RWPE2 (cell line): Measurements from ENCODE around the gene NEK6.
A peak's percentile ranks its signal among the peaks of the same experiment; 100 is the strongest.
"Not testable (repeated sequence)": the region's sequence is repeated elsewhere in the genome, so short reads cannot be mapped to it uniquely, and the experiment has no call there.

Experiments used
- ATAC-seq: fragments of 200-7000 bp; cut with Tn5 transposase; 3 replicates; pipeline ENCODE4 v1.9.1; 2021; ENCODE audit warnings: low read depth
- DNase-seq: peaks from one replicate; pipeline ENCODE4 v3.0.0-alpha.2; 2020; ENCODE audit warnings: low spot score
- H3K27ac ChIP-seq: fragments of 450-650 bp; 2 replicates; pipeline ENCODE4 v1.5.1; 2017; ENCODE audit warnings: mild to moderate bottlenecking; ENCODE audit not compliant: poor library complexity, severe bottlenecking
- H3K27me3 ChIP-seq: fragments of 250-450 bp; sonication (Bioruptor Pico); 2 replicates; pipeline ENCODE4 v1.5.1; 2021; ENCODE audit warnings: mild to moderate bottlenecking, moderate library complexity; ENCODE audit not compliant: insufficient read depth, poor library complexity, severe bottlenecking
- H3K36me3 ChIP-seq: fragments of 250-450 bp; sonication (Bioruptor Pico); 2 replicates; pipeline ENCODE4 v1.5.1; 2020; ENCODE audit warnings: low read depth, mild to moderate bottlenecking, moderate library complexity
- H3K4me1 ChIP-seq: fragments of 250-450 bp; sonication (Bioruptor Pico); 2 replicates; pipeline ENCODE4 v1.5.1; 2021; ENCODE audit warnings: mild to moderate bottlenecking, moderate library complexity; ENCODE audit not compliant: insufficient read depth, poor library complexity, severe bottlenecking
- H3K4me3 ChIP-seq: fragments of 250-450 bp; sonication (Bioruptor Pico); 2 replicates; pipeline ENCODE4 v1.5.1; 2021; ENCODE audit warnings: mild to moderate bottlenecking, moderate library complexity; ENCODE audit not compliant: severe bottlenecking
- H3K9me3 ChIP-seq: fragments of 250-450 bp; sonication (Bioruptor Pico); 2 replicates; pipeline ENCODE4 v1.5.1; 2021; ENCODE audit warnings: mild to moderate bottlenecking, moderate library complexity; ENCODE audit not compliant: severe bottlenecking
- CTCF ChIP-seq: fragments of 450-650 bp; IDR thresholded peaks from one replicate; pipeline ENCODE4 v1.5.1; 2017; ENCODE audit warnings: mild to moderate bottlenecking, moderate library complexity; ENCODE audit not compliant: poor library complexity, severe bottlenecking

NEK6 gene

GRCh38 chr9:124251204-124251603, 6.5 kb upstream of the NEK6 start:
- Histone ChIP-seq H3K4me1 (peaks cover 14% of the 10 kb centered on the region), H3K27ac (peak overlapping the region; percentile 71), H3K9me3 (no peaks in the 10 kb centered on the region), H3K4me3 (no peak overlapping the region), H3K27me3 (no peaks in the 10 kb centered on the region), H3K36me3 (no peaks in the 10 kb centered on the region)
- TF ChIP-seq CTCF, result no peak
- no peak for DNase-seq
- no peak for ATAC-seq

GRCh38 chr9:124251605-124252378, 6.0 kb upstream of the NEK6 start:
- peak overlapping the region; percentile 71 for H3K27ac ChIP-seq

GRCh38 chr9:124252878-124253277, 4.9 kb upstream of the NEK6 start:
- not testable (repeated sequence) for H3K4me3 ChIP-seq, H3K36me3 ChIP-seq, ATAC-seq, DNase-seq, H3K27me3 ChIP-seq, H3K9me3 ChIP-seq
- Histone ChIP-seq H3K4me1 (peaks cover 20% of the 10 kb centered on the region), H3K27ac (peak overlapping the region; percentile 71)

More at GRCh38 chr9:124251605-124252378, 6.0 kb upstream of the NEK6 start:
- Histone ChIP-seq H3K36me3 (no peaks in the 10 kb centered on the region), H3K9me3 (no peaks in the 10 kb centered on the region), H3K4me3 (no peak overlapping the region), H3K4me1 (peaks cover 20% of the 10 kb centered on the region), H3K27me3 (no peaks in the 10 kb centered on the region)
- DNase-seq (no peak), ATAC-seq (peak; percentile 86)
- TF ChIP-seq CTCF, result no peak

GRCh38 chr9:124254261-124254682, 3.5 kb upstream of the NEK6 start:
- no peak for TF ChIP-seq CTCF
- Histone ChIP-seq H3K4me3 (no peak overlapping the region), H3K4me1 (peaks cover 20% of the 10 kb centered on the region), H3K36me3 (no peaks in the 10 kb centered on the region), H3K27me3 (no peaks in the 10 kb centered on the region), H3K9me3 (no peaks in the 10 kb centered on the region), H3K27ac (no peak overlapping the region)
- DNase-seq (no peak), ATAC-seq (no peak)

- Histone ChIP-seq H3K4me3 (no peak overlapping the region), H3K27me3 (no peaks in the 10 kb centered on the region), H3K4me1 (peaks cover 26% of the 10 kb centered on the region), H3K36me3 (peaks cover 5% of the 10 kb centered on the region), H3K9me3 (no peaks in the 10 kb centered on the region), H3K27ac (no peak overlapping the region)
- no peak for TF ChIP-seq CTCF
- DNase-seq (no peak), ATAC-seq (no peak)
These were observed 2.5 kb upstream of the NEK6 start for GRCh38 chr9:124255222-124255621.
